ENCODE measurements around the gene RUFY1.
"Not testable (repeated sequence)": the region's sequence is repeated elsewhere in the genome, so short reads cannot be mapped to it uniquely, and the experiment has no call there.

The RUFY1 gene

GRCh38 chr5:179623906-179624741, 73.8 kb downstream of the RUFY1 start:
- DNase-seq, result peak; percentile 47

GRCh38 chr5:179624841-179625271, 74.5 kb downstream of the RUFY1 start:
- DNase-seq, result no peak

GRCh38 chr5:179633501-179634369, 83.4 kb downstream of the RUFY1 start:
- not testable (repeated sequence) for DNase-seq

- DNase-seq, result not testable (repeated sequence)
These were observed 84.2 kb downstream of the RUFY1 start for GRCh38 chr5:179634370-179635172.

GRCh38 chr5:179639296-179639695, 88.9 kb downstream of the RUFY1 start:
- not testable (repeated sequence) for DNase-seq

- not testable (repeated sequence) for DNase-seq
These were observed 91.4 kb downstream of the RUFY1 start for GRCh38 chr5:179641745-179642144.

GRCh38 chr5:179642626-179643025, 92.3 kb downstream of the RUFY1 start:
- DNase-seq, result not testable (repeated sequence)

GRCh38 chr5:179643141-179643920, 93.0 kb downstream of the RUFY1 start:
- not testable (repeated sequence) for DNase-seq

- not testable (repeated sequence) for DNase-seq
These were observed 94.4 kb downstream of the RUFY1 start for GRCh38 chr5:179644766-179645165.

GRCh38 chr5:179648410-179648809, 98.1 kb downstream of the RUFY1 start:
- no peak for DNase-seq

GRCh38 chr5:179649166-179649703, 98.9 kb downstream of the RUFY1 start:
- DNase-seq, result not testable (repeated sequence)

GRCh38 chr5:179650245-179650644, 99.9 kb downstream of the RUFY1 start:
- DNase-seq, result not testable (repeated sequence)

GRCh38 chr5:179653135-179653534, 102.8 kb downstream of the RUFY1 start:
- DNase-seq, result not testable (repeated sequence)

- DNase-seq, result peak; percentile 8
These were observed 107.2 kb downstream of the RUFY1 start for GRCh38 chr5:179657302-179658178.

- DNase-seq, result not testable (repeated sequence)
These were observed 108.0 kb downstream of the RUFY1 start for GRCh38 chr5:179658179-179658856.

Data from stimulated activated CD4-positive, alpha-beta T cell treated with anti-CD3 and anti-CD28 coated beads, Interleukin-4, amount 100 ng/mL, for 1 hour (primary cell).